CD14-positive monocyte (primary cell): Measurements from ENCODE around the gene N4BP2L2. TPM values are rescaled to one million over a fixed set of nuclear protein-coding genes. Genes with fewer than 3 reads are reported as not detected.

ENCODE experiments used
- DNase-seq, 3 donors: peaks; one replicate each; pipeline ENCODE4 v3.0.0-alpha.2; 2011 to 2022
- H2AFZ ChIP-seq: 2 replicates; pipeline ENCODE4 v1.6.0; 2012; ENCODE audit warnings: mild to moderate bottlenecking, low read depth, low read length, inconsistent platforms; ENCODE audit not compliant: insufficient read depth, poor library complexity, severe bottlenecking
- H3K27ac ChIP-seq, 2 donors: 1 replicate in 1 of 2; 2 replicates in 1 of 2; pipeline ENCODE4 v1.5.1; 2012 to 2013; ENCODE audit warnings: low read length in 2 of 2, control low read depth in 1 of 2, inconsistent platforms in 1 of 2, low read depth in 1 of 2, mild to moderate bottlenecking in 1 of 2
- H3K27me3 ChIP-seq, 2 donors: one replicate each; pipeline versions ENCODE4 v1.6.0 to v1.6.1; 2011 to 2013; ENCODE audit warnings: low read length in 2 of 2; ENCODE audit not compliant: control insufficient read depth in 2 of 2, insufficient read depth in 2 of 2
- H3K36me3 ChIP-seq, 2 donors: replicated peaks in 1 of 2; 1 replicate in 1 of 2; 2 replicates in 1 of 2; pipeline versions ENCODE4 v1.5.1 to v1.6.1; 2012 to 2013; ENCODE audit warnings: low read length in 2 of 2, control low read depth in 1 of 2, inconsistent platforms in 1 of 2, mild to moderate bottlenecking in 1 of 2; ENCODE audit not compliant: insufficient read depth in 2 of 2, control insufficient read depth in 1 of 2
- H3K4me1 ChIP-seq, 2 donors: 1 replicate in 1 of 2; 2 replicates in 1 of 2; pipeline versions ENCODE4 v1.5.1 to v1.6.1; 2012 to 2013; ENCODE audit warnings: low read length in 2 of 2, control low read depth in 1 of 2, inconsistent platforms in 1 of 2, mild to moderate bottlenecking in 1 of 2, moderate library complexity in 1 of 2; ENCODE audit not compliant: insufficient read depth in 2 of 2, control insufficient read depth in 1 of 2
- H3K4me2 ChIP-seq: replicated peaks from 2 replicates; pipeline ENCODE3; 2012; ENCODE audit warnings: low read length, moderate library complexity, mild to moderate bottlenecking; ENCODE audit not compliant: poor library complexity, severe bottlenecking; ENCODE audit errors: extremely low read depth
- H3K4me3 ChIP-seq, 3 experiments: fragments of 200-600 bp in 1 of 3; sonication (generic) in 1 of 3; replicated peaks in 1 of 3; 1 replicate in 2 of 3; 2 replicates in 1 of 3; pipeline ENCODE4 v1.5.1; 2011 to 2013; ENCODE audit warnings: low read length in 3 of 3, mild to moderate bottlenecking in 3 of 3, control low read depth in 2 of 3, low read depth in 2 of 3, inconsistent platforms in 1 of 3, moderate library complexity in 1 of 3
- H3K79me2 ChIP-seq: 2 replicates; pipeline ENCODE4 v1.6.0; 2012; ENCODE audit warnings: mild to moderate bottlenecking, control low read depth, inconsistent platforms, low read length, moderate library complexity; ENCODE audit not compliant: insufficient read depth
- H3K9ac ChIP-seq: 2 replicates; pipeline ENCODE4 v1.6.0; 2017; ENCODE audit warnings: low read length, mild to moderate bottlenecking; ENCODE audit not compliant: insufficient read depth, poor library complexity, severe bottlenecking
- H3K9me3 ChIP-seq, 2 donors: replicated peaks in 1 of 2; 1 replicate in 1 of 2; 2 replicates in 1 of 2; pipeline versions ENCODE4 v1.5.1 to v1.6.1; 2012 to 2013; ENCODE audit warnings: low read length in 2 of 2, control low read depth in 1 of 2; ENCODE audit not compliant: control insufficient read depth in 1 of 2, insufficient read depth in 1 of 2
- H4K20me1 ChIP-seq: 2 replicates; pipeline ENCODE4 v1.6.0; 2012; ENCODE audit warnings: mild to moderate bottlenecking, low read length, control low read depth, moderate library complexity; ENCODE audit not compliant: insufficient read depth
- H3K27ac Mint-ChIP-seq, 7 donors: one replicate each; pipeline ENCODE4 v1.8.0; 2020; ENCODE audit warnings: mild to moderate bottlenecking in 7 of 7, mixed read lengths in 7 of 7, moderate library complexity in 6 of 7, inconsistent platforms in 2 of 7
- H3K27me3 Mint-ChIP-seq, 3 donors: one replicate each; pipeline ENCODE4 v1.8.0; 2021 to 2022; ENCODE audit warnings: low read depth in 3 of 3, mild to moderate bottlenecking in 3 of 3, mixed read lengths in 3 of 3, moderate library complexity in 3 of 3, inconsistent platforms in 1 of 3
- H3K36me3 Mint-ChIP-seq, 2 donors: one replicate each; pipeline ENCODE4 v1.8.0; 2020; ENCODE audit warnings: mixed read lengths in 2 of 2, inconsistent platforms in 1 of 2, mild to moderate bottlenecking in 1 of 2
- H3K4me1 Mint-ChIP-seq: one replicate; pipeline ENCODE4 v1.8.0; 2020; ENCODE audit warnings: mild to moderate bottlenecking, mixed read lengths
- H3K4me3 Mint-ChIP-seq, 2 donors: one replicate each; pipeline ENCODE4 v1.8.0; 2020; ENCODE audit warnings: mild to moderate bottlenecking in 2 of 2, mixed read lengths in 2 of 2, moderate library complexity in 1 of 2
- H3K9me3 Mint-ChIP-seq, 7 donors: one replicate each; pipeline ENCODE4 v1.8.0; 2020 to 2022; ENCODE audit warnings: mixed read lengths in 7 of 7, mild to moderate bottlenecking in 6 of 7, moderate library complexity in 6 of 7, inconsistent platforms in 2 of 7
- WGBS: methylation state at CpG from one replicate; pipeline ENCODE4 v1.1.5; 2013; ENCODE audit warnings: missing lambda C conversion rate; ENCODE audit not compliant: insufficient coverage; 5-methylcytosine and 5-hydroxymethylcytosine counted together
- intact Hi-C, 2 donors: fragments of 100-400 bp; cut with micrococcal nuclease; formaldehyde crosslinking; loops; one replicate each; pipeline versions ENCODE4 v1.15.0 to v1.15.1; 2023
- polyA plus RNA-seq, 3 donors: library from polyadenylated mRNA; depleted of rRNA in 1 of 3; unstranded in 2 of 3; stranded (reverse) in 1 of 3; fragments of 300-500 nt in 2 of 3; fragments of >200 nt in 1 of 3; fragmentation: Illumina TruSeq in 2 of 3; gene quantifications; 1 replicate in 2 of 3; 2 replicates in 1 of 3; pipeline ENCODE4 v1.2.3, GENCODE V29; 2012 to 2021
- TF ChIP-seq, protein P1 (sequence below): fragments of 200-600 bp; IDR thresholded peaks from one replicate; pipeline ENCODE4 v1.8.0; 2022; ENCODE audit warnings: antibody characterized with exemption, mild to moderate bottlenecking

The N4BP2L2 gene
- polyA plus RNA-seq, 3 donors, result 94.2 to 105 (median 96.4) TPM

DNA sequence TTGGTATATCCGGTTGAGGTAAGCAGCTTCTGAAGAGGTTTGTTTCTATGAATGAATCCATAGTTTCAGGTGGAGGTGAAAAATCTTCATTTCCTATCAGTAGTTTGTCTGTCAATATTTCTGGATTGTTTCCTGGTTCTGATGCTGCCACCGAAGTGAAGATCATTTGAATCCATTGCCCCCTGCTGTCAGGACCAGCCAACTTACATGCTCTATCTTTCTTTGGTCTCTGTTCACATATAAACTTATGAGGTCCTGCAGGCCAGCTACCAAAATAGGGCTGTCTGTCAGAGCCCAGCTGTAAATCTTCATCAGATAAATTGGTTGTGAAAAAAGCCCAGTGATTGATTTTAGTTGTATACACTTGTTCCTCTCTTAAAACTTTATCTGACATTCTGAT is 95.5 kb downstream of the N4BP2L2 start:
- Histone ChIP-seq H4K20me1 (no peaks in the 10 kb centered on the region), H3K9ac (no peak overlapping the region), H3K4me3 (peak overlapping the region in 1 of 3 experiments; percentile 53), H3K79me2 (no peaks in the 10 kb centered on the region), H3K27ac (peak overlapping the region in 1 of 2 donors; percentile 72), H3K9me3 (no peaks in the 10 kb centered on the region), H3K4me2 (peak overlapping the region; percentile 61), H3K27me3 (no peaks in the 10 kb centered on the region), H3K36me3 (no peaks in the 10 kb centered on the region), H3K4me1 (peaks cover 41 to 44% of the 10 kb centered on the region in 2 donors), H2AFZ (peak overlapping the region; percentile 69)
- H3K9me3 Mint-ChIP-seq, result no peaks in the 10 kb centered on the region
- TF ChIP-seq, protein P1, sequence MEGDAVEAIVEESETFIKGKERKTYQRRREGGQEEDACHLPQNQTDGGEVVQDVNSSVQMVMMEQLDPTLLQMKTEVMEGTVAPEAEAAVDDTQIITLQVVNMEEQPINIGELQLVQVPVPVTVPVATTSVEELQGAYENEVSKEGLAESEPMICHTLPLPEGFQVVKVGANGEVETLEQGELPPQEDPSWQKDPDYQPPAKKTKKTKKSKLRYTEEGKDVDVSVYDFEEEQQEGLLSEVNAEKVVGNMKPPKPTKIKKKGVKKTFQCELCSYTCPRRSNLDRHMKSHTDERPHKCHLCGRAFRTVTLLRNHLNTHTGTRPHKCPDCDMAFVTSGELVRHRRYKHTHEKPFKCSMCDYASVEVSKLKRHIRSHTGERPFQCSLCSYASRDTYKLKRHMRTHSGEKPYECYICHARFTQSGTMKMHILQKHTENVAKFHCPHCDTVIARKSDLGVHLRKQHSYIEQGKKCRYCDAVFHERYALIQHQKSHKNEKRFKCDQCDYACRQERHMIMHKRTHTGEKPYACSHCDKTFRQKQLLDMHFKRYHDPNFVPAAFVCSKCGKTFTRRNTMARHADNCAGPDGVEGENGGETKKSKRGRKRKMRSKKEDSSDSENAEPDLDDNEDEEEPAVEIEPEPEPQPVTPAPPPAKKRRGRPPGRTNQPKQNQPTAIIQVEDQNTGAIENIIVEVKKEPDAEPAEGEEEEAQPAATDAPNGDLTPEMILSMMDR, result peak; percentile 60
- intact Hi-C loops, result no loop called here
- peak in 2 of 3 donors; percentile 53 to 59 for DNase-seq
- H3K4me1 Mint-ChIP-seq, result peaks cover 44% of the 10 kb centered on the region
- peak overlapping the region in 4 of 7 donors; percentile 10 to 87 (median 58) for H3K27ac Mint-ChIP-seq
- H3K27me3 Mint-ChIP-seq, result peaks cover 0 to 1% (median 0%) of the 10 kb centered on the region in 3 donors
- H3K36me3 Mint-ChIP-seq, result peaks cover 0 to 5% of the 10 kb centered on the region in 2 donors
- no peak overlapping the region for H3K4me3 Mint-ChIP-seq
- WGBS, result 0% methylated on average over 1 of the region's 2 CpGs

DNA sequence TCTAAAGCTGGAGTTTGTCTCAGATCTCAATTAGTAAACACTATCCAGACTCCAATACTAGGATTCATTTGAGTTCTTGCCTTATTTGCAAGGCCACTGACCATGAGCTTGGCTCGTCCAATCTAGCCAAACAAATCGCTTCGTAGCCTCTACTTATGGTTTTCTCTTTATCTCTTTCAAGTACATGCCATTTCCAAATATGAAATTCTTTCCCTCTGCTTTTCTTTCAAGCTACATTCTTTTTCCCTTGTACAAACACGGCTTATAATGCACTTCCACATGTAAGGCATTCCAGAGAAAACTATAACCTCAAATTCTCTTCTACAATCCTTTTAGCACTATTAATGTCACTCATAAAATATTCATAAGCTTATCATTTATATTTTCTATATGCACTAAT is 99.7 kb downstream of the N4BP2L2 start:
- H3K9me3 ChIP-seq, result no peaks in the 10 kb centered on the region
- Mint-ChIP-seq H3K27ac (no peak overlapping the region), H3K9me3 (no peaks in the 10 kb centered on the region), H3K27me3 (peaks cover 0 to 2% (median 1%) of the 10 kb centered on the region in 3 donors), H3K4me3 (no peak overlapping the region), H3K36me3 (peaks cover 0 to 7% of the 10 kb centered on the region in 2 donors), H3K4me1 (peaks cover 11% of the 10 kb centered on the region)
- no peak overlapping the region for H3K27ac ChIP-seq
- no peaks in the 10 kb centered on the region for H4K20me1 ChIP-seq
- no peaks in the 10 kb centered on the region for H3K79me2 ChIP-seq
- no peaks in the 10 kb centered on the region for H3K27me3 ChIP-seq
- H3K4me2 ChIP-seq, result no peak overlapping the region
- H3K4me1 ChIP-seq, result peaks cover 8 to 9% of the 10 kb centered on the region in 2 donors
- DNase-seq, result no peak
- TF ChIP-seq, protein P1, result no peak
- no peak overlapping the region for H3K4me3 ChIP-seq
- intact Hi-C loops, result no loop called here
- no peaks in the 10 kb centered on the region for H3K36me3 ChIP-seq
- WGBS, result 100% methylated on average over 3 of the region's 4 CpGs
- H2AFZ ChIP-seq, result no peak overlapping the region
- no peak overlapping the region for H3K9ac ChIP-seq
